Cardiac ventricle fibroblast (primary cell): ENCODE measurements around the gene CHML. TPM values are rescaled to one million over a fixed set of nuclear protein-coding genes. Genes with fewer than 3 reads are reported as not detected.

Experiments
- total RNA-seq: library from RNA; depleted of rRNA; stranded (reverse); fragments of >200 nt; gene quantifications from 2 replicates; pipeline ENCODE4 v1.2.3, GENCODE V29; 2015

Gene CHML
- 1.7 TPM in 2 replicates for total RNA-seq

DNA sequence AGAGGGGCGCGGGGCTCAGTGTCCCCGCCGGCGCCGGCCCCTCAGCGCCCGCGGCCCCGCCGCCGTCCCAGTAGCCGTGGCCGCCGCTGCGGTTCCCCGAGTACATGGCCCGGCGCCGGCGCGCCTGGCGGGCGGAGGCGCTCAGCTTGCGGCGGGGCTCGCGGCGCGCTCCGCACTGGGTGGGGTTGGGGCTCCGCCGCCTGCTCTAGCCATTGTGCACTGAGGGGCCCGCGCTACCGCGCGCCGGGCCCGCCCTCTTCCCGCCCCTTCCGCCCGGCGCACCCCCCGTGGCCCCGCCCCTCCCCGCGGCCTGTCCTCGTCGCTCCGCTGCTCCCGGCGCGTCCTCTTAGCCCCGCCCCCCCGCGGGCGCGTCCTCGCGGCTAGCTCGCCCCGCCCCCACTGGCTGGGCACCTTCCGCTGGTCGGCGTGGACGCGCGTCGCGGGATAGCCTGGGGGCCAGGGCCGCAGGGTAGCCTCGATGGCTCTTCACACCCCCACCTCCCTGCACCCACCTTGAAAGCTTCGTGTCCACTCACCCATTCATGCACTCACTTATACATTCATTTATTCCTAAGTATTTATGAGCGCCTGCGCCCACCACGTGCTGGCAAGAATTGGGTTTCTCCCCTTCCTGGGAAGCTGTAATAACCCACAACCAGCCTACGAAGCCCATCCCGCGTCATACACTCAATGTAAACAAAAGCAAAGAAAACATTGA, at the start of gene CHML, which contains the start of gene OPN3:
Gene CHML, minus strand, starts transcription at position 221 of the 718 bp plus-strand sequence. CDS start 4,603 bp downstream, outside the sequence.
Gene OPN3, minus strand, starts transcription at position 221 of the 718 bp plus-strand sequence. Its CDS starts 115 bp downstream, at position 106.

GRCh38 chr1:241652012-241652411, 11.8 kb upstream of the CHML start, which contains the start of gene WDR64:
WDR64 (plus strand) TSS chr1:241652281; CDS start chr1:241652485, 204 bp downstream.

Other genes with a start within 250 kb of the CHML start
- gene FH, start 120.6 kb downstream of the CHML start, total RNA-seq = 46.3 and 53.8 TPM in 2 replicates
- gene KMO, start 108.0 kb downstream of the CHML start, total RNA-seq = not detected in 2 replicates
- gene OPN3, start within 50 bp of the CHML start, total RNA-seq = 8.2 and 9.0 TPM in 2 replicates
- not detected in 2 replicates for gene WDR64, start 11.9 kb upstream of the CHML start, total RNA-seq
- gene EXO1, start 207.8 kb upstream of the CHML start, total RNA-seq = 0.12 and 0.24 TPM in 2 replicates